ENCODE data around the gene ABCC1.

- TF ChIP-seq, protein P1, sequence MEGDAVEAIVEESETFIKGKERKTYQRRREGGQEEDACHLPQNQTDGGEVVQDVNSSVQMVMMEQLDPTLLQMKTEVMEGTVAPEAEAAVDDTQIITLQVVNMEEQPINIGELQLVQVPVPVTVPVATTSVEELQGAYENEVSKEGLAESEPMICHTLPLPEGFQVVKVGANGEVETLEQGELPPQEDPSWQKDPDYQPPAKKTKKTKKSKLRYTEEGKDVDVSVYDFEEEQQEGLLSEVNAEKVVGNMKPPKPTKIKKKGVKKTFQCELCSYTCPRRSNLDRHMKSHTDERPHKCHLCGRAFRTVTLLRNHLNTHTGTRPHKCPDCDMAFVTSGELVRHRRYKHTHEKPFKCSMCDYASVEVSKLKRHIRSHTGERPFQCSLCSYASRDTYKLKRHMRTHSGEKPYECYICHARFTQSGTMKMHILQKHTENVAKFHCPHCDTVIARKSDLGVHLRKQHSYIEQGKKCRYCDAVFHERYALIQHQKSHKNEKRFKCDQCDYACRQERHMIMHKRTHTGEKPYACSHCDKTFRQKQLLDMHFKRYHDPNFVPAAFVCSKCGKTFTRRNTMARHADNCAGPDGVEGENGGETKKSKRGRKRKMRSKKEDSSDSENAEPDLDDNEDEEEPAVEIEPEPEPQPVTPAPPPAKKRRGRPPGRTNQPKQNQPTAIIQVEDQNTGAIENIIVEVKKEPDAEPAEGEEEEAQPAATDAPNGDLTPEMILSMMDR (IDR thresholded peaks at IDR 0.05), result no peak
- TF ChIP-seq POLR2A (IDR thresholded peaks at IDR 0.05), result no peak
Measured at GRCh38 chr16:15907863-15908478, 41.4 kb upstream of the ABCC1 start.

Data from adrenal gland (tissue), 5 donors.